HG02938 (cell line): ENCODE data around the gene POLR1E.

Experiments used
- ATAC-seq: cut with Tn5 transposase; IDR thresholded peaks from one replicate; pipeline ENCODE4 v1.9.1; 2021; ENCODE audit warnings: mild to moderate bottlenecking, moderate library complexity; ENCODE audit not compliant: unreplicated experiment

POLR1E gene

GRCh38 chr9:37485389-37486255, at the start of gene POLR1E:
POLR1E (plus strand) TSS chr9:37485948; CDS start chr9:37486048, 100 bp downstream.
- peak; percentile 89 for ATAC-seq

- no peak for ATAC-seq
These were observed 49.2 kb upstream of the POLR1E start for GRCh38 chr9:37436540-37436939.

- no peak for ATAC-seq
These were observed 48.7 kb upstream of the POLR1E start for GRCh38 chr9:37437010-37437409.

- ATAC-seq: no peak
These were observed 48.1 kb upstream of the POLR1E start for GRCh38 chr9:37437621-37438020.

- ATAC-seq: no peak
These were observed 47.4 kb upstream of the POLR1E start for GRCh38 chr9:37438359-37438758.

GRCh38 chr9:37441776-37442370, 43.9 kb upstream of the POLR1E start:
- ATAC-seq: no peak

GRCh38 chr9:37442556-37442955, 43.2 kb upstream of the POLR1E start:
- ATAC-seq: no peak

- ATAC-seq: no peak
These were observed 42.2 kb upstream of the POLR1E start for GRCh38 chr9:37443566-37443965.

GRCh38 chr9:37444890-37445289, 40.9 kb upstream of the POLR1E start:
- ATAC-seq: no peak

- no peak for ATAC-seq
These were observed 39.9 kb upstream of the POLR1E start for GRCh38 chr9:37445832-37446231.

GRCh38 chr9:37446401-37446800, 39.3 kb upstream of the POLR1E start:
- ATAC-seq: no peak

GRCh38 chr9:37447111-37447510, 38.6 kb upstream of the POLR1E start:
- no peak for ATAC-seq

GRCh38 chr9:37449862-37450632, 35.7 kb upstream of the POLR1E start:
- no peak for ATAC-seq

GRCh38 chr9:37451628-37452027, 34.1 kb upstream of the POLR1E start:
- no peak for ATAC-seq

- ATAC-seq: no peak
These were observed 33.1 kb upstream of the POLR1E start for GRCh38 chr9:37452611-37453010.

GRCh38 chr9:37453827-37454226, 31.9 kb upstream of the POLR1E start:
- no peak for ATAC-seq

GRCh38 chr9:37454238-37454637, 31.5 kb upstream of the POLR1E start:
- no peak for ATAC-seq

GRCh38 chr9:37455884-37456647, 29.7 kb upstream of the POLR1E start:
- ATAC-seq: no peak

- no peak for ATAC-seq
These were observed 28.9 kb upstream of the POLR1E start for GRCh38 chr9:37456817-37457216.

GRCh38 chr9:37464006-37464405, 21.7 kb upstream of the POLR1E start:
- ATAC-seq: no peak
